A549 treated with DMSO at 1 μM for 4 hours (cell line): ENCODE results near the gene TAAR5. TPM values are rescaled to one million over a fixed set of nuclear protein-coding genes. Genes with fewer than 3 reads are reported as not detected.

Experiments
- total RNA-seq: library from RNA; stranded (reverse); fragments of 200-300 nt; extraction: Qiagen RNA extraction; gene quantifications from 5 replicates; pipeline ENCODE4 v1.2.3, GENCODE V29; 2022; ENCODE audit warnings: low read depth

TAAR5 gene, protein sequence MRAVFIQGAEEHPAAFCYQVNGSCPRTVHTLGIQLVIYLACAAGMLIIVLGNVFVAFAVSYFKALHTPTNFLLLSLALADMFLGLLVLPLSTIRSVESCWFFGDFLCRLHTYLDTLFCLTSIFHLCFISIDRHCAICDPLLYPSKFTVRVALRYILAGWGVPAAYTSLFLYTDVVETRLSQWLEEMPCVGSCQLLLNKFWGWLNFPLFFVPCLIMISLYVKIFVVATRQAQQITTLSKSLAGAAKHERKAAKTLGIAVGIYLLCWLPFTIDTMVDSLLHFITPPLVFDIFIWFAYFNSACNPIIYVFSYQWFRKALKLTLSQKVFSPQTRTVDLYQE
- not detected in 5 replicates for total RNA-seq

DNA sequence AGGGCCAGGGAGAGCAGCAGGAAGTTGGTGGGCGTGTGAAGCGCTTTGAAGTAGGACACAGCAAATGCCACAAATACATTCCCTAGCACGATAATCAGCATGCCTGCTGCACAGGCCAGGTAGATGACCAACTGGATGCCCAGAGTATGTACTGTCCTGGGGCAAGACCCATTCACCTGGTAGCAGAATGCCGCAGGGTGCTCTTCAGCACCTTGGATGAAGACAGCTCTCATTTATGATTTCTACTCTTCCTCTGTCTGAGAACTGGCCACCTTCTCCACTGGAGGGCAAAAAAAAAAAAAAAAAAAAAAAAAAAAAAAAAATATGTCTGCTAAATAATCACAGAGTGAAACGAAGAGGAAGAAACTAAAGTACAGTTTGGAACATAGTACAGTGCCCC lies at the start of gene TAAR5:
Gene TAAR5 (minus strand): TSS at position 288 of the 400 bp plus-strand sequence. CDS start 55 bp downstream, at position 233.

DNA sequence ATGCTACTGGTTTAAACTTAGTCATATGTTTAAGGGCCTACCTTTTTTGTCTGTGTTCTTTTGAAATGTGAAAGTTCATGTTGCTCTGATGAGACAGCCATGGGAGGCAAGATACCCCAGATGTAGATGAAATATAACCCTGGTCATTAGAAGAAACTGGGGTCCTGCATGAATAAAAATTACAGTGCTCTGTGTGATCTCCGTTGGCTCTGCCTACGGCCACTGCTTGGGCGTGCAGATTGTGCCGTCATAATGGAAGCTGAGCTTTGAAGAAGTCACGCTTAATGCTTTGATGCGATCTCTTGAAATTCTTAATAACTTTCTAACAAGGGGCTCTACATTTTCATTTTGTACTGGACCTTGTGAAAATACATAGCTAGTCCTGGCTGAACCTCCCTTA lies 34.6 kb upstream of the TAAR5 start, which contains the start of gene TAAR2:
Gene TAAR2 (minus strand): TSS at position 101 of the 400 bp plus-strand sequence. CDS start 0 bp downstream, at position 101.

DNA sequence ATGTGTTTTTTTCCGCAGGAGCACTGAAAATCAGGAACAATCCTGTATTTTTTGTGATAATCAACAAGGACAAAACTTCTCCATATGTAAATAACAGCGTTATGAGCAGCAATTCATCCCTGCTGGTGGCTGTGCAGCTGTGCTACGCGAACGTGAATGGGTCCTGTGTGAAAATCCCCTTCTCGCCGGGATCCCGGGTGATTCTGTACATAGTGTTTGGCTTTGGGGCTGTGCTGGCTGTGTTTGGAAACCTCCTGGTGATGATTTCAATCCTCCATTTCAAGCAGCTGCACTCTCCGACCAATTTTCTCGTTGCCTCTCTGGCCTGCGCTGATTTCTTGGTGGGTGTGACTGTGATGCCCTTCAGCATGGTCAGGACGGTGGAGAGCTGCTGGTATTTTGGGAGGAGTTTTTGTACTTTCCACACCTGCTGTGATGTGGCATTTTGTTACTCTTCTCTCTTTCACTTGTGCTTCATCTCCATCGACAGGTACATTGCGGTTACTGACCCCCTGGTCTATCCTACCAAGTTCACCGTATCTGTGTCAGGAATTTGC lies 19.2 kb downstream of the TAAR5 start, which contains the start of gene TAAR6:
Gene TAAR6 (plus strand): TSS at position 102 of the 557 bp plus-strand sequence. CDS start 0 bp downstream, at position 102.

DNA sequence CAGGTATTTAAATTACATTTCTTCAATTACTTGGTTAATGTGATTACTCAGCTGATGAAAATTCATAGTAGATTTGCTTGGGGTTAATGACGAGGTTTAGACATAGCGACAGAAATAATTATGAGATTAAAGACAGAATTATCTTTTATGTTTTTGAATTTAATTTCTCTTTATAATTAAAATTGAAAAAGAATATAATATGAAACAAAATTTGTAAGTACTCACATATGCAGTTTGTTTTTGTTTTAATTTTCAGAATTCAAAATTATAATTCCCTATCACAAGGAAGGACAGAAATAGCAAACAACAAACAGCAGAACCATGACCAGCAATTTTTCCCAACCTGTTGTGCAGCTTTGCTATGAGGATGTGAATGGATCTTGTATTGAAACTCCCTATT lies 37.2 kb downstream of the TAAR5 start, which contains the start of gene TAAR8:
Gene TAAR8 (plus strand): TSS at position 301 of the 400 bp plus-strand sequence. CDS start 21 bp downstream, at position 322.

Other genes with a start within 250 kb of the TAAR5 start
- 1.5 to 2.4 TPM (median 2.0 TPM) in 5 replicates for gene MOXD1, start 188.3 kb downstream of the TAAR5 start, total RNA-seq
- gene STX7, start 76.6 kb downstream of the TAAR5 start, total RNA-seq, result 19.0 to 26.6 TPM (median 23.8 TPM) in 5 replicates
- not detected in 5 replicates for gene TAAR9, start 51.5 kb downstream of the TAAR5 start, total RNA-seq
- gene TAAR8, start 37.1 kb downstream of the TAAR5 start, total RNA-seq, result not detected in 5 replicates
- gene TAAR6, start 19.4 kb downstream of the TAAR5 start, total RNA-seq, result not detected in 5 replicates
- gene TAAR2, start 34.5 kb upstream of the TAAR5 start, total RNA-seq, result not detected in 5 replicates
- not detected in 5 replicates for gene TAAR1, start 69.4 kb upstream of the TAAR5 start, total RNA-seq
- gene VNN1, start 124.3 kb upstream of the TAAR5 start, total RNA-seq, result 0.09 to 0.15 TPM (median 0.10 TPM) in 5 replicates
- not detected in 5 replicates for gene VNN2, start 168.2 kb upstream of the TAAR5 start, total RNA-seq
- 5.0 to 6.2 TPM (median 5.7 TPM) in 5 replicates for gene SLC18B1, start 208.9 kb upstream of the TAAR5 start, total RNA-seq
- gene RPS12, start 224.8 kb upstream of the TAAR5 start, total RNA-seq, result 1,795 to 1,997 TPM (median 1,930 TPM) in 5 replicates